OCI-LY3 (cell line): ENCODE results near the gene ABHD3.

Experiments
- EZH2phosphoT487 ChIP-seq: fragments of 200-600 bp; shearing (Covaris generic); IDR thresholded peaks from 2 replicates; pipeline ENCODE4 v1.6.1; 2018; ENCODE audit warnings: antibody characterized with exemption, mixed run types, low read depth
- TF ChIP-seq, protein P1 (sequence below): fragments of 200-600, 300-600 bp; sonication (generic); IDR thresholded peaks from 2 replicates; pipeline ENCODE4 v1.5.1; 2014; ENCODE audit warnings: antibody characterized with exemption, low read length, low read depth

DNA sequence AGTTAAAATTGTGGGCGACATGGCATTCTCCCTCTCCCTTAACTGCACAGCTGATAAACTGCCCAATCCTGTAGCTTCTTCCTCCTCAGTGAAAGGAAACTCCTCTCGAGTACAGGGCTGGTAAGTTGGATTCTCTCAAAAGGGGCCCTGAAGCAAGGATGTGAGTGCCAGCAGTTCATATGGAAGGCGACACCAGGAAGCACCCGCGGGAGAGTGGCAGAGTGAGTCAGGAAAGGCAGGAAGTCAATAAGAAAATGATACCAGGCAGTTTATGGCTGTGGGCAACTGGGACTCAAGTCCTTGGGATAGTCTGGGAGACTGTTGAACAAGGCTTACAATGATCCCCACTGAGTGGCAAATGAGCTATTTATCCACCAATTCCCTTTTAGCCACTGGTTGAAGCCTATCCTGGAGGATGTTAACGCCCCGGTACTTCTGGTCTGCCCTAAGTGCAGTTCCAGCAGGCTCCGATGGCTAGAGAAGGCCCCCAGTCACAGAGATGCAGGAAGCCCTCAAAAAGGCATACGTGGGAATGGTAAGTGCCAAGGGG is 34.8 kb downstream of the ABHD3 start:
- TF ChIP-seq, protein P1, sequence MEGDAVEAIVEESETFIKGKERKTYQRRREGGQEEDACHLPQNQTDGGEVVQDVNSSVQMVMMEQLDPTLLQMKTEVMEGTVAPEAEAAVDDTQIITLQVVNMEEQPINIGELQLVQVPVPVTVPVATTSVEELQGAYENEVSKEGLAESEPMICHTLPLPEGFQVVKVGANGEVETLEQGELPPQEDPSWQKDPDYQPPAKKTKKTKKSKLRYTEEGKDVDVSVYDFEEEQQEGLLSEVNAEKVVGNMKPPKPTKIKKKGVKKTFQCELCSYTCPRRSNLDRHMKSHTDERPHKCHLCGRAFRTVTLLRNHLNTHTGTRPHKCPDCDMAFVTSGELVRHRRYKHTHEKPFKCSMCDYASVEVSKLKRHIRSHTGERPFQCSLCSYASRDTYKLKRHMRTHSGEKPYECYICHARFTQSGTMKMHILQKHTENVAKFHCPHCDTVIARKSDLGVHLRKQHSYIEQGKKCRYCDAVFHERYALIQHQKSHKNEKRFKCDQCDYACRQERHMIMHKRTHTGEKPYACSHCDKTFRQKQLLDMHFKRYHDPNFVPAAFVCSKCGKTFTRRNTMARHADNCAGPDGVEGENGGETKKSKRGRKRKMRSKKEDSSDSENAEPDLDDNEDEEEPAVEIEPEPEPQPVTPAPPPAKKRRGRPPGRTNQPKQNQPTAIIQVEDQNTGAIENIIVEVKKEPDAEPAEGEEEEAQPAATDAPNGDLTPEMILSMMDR: no peak
- TF ChIP-seq EZH2phosphoT487: no peak
